ENCODE data around the gene ARSG. TPM values are rescaled to one million over a fixed set of nuclear protein-coding genes. Genes with fewer than 3 reads are reported as not detected.

Gene ARSG
- total and polyA plus RNA-seq, 2 of the 13 experiments (the other 11 are each of a cell fraction or from before 2014, with no cell fraction given): 3.7 to 15.2 TPM

GRCh38 chr17:68457168-68457538 is 165.9 kb downstream of the ARSG start, which contains the start of gene WIPI1 (continued):
- no peak for TF ChIP-seq HMGXB3 (CRISPR knock-in tag; IDR thresholded peaks at IDR 0.05; ENCODE audit: borderline replicate concordance)
- TF ChIP-seq NR2F6 (IDR thresholded peaks at IDR 0.05): no peak
- TF ChIP-seq NR2F6 (CRISPR knock-in tag; IDR thresholded peaks at IDR 0.05): no peak
- TF ChIP-seq PRPF4 (IDR thresholded peaks at IDR 0.05; ENCODE audit: low read depth, low read length, poor library complexity, severe bottlenecking): no peak
- TF ChIP-seq ZNF589 (CRISPR knock-in tag; conservative IDR thresholded peaks at IDR 0.05): peak; percentile 49; the same call in 1 of the 2 replicates
- no peak for TF ChIP-seq SMYD3 (CRISPR knock-in tag; IDR thresholded peaks at IDR 0.05)
- no peak; the same call in 1 of the 2 replicates for TF ChIP-seq ARID4A (CRISPR knock-in tag; IDR thresholded peaks at IDR 0.05; ENCODE audit: borderline replicate concordance)
- TF ChIP-seq ZFX (CRISPR knock-in tag; IDR thresholded peaks at IDR 0.05; ENCODE audit: low read depth): peak; percentile 65; the same call in 1 of the 2 replicates
- no peak for TF ChIP-seq ZNF777 (CRISPR knock-in tag; IDR thresholded peaks at IDR 0.05)
- no peak for TF ChIP-seq RXRA (CRISPR knock-in tag; IDR thresholded peaks at IDR 0.05)
- TF ChIP-seq ZSCAN21 (CRISPR knock-in tag; IDR thresholded peaks at IDR 0.05; ENCODE audit: borderline replicate concordance): peak; percentile 6; the same call in 1 of the 2 replicates
- no peak for TF ChIP-seq BRCA1 (CRISPR knock-in tag; IDR thresholded peaks at IDR 0.05)
- TF ChIP-seq JUN (CRISPR knock-in tag; IDR thresholded peaks at IDR 0.05): no peak
- TF ChIP-seq DMAP1 (CRISPR knock-in tag; IDR thresholded peaks at IDR 0.05): 0 out of 2 replicates have a peak, but pooled peaks have one; percentile 1
- no peak for TF ChIP-seq ZNF180 (CRISPR knock-in tag; IDR thresholded peaks at IDR 0.05; ENCODE audit: borderline replicate concordance, low read depth)
- no peak for TF ChIP-seq GZF1 (CRISPR knock-in tag; IDR thresholded peaks at IDR 0.05)
- no peak for TF ChIP-seq YEATS2 (CRISPR knock-in tag; IDR thresholded peaks at IDR 0.05; ENCODE audit: borderline replicate concordance)
- no peak for TF ChIP-seq ZNF3 (CRISPR knock-in tag; IDR thresholded peaks at IDR 0.05)
- TF ChIP-seq ZNF512B (CRISPR knock-in tag; IDR thresholded peaks at IDR 0.05; ENCODE audit: borderline replicate concordance): no peak
- no peak for TF ChIP-seq ZNF740 (CRISPR knock-in tag; IDR thresholded peaks at IDR 0.05)
